HG02610 (cell line): ENCODE results near the gene TMSB10.
A peak's percentile ranks its signal among the peaks of the same experiment; 100 is the strongest.
"Not testable (repeated sequence)": the region's sequence is repeated elsewhere in the genome, so short reads cannot be mapped to it uniquely, and the experiment has no call there.

Experiments used
- ATAC-seq: cut with Tn5 transposase; IDR thresholded peaks from one replicate; pipeline ENCODE4 v1.9.1; 2021; ENCODE audit warnings: mild to moderate bottlenecking, moderate library complexity; ENCODE audit not compliant: unreplicated experiment

TMSB10 gene

GRCh38 chr2:84905181-84906107, at the start of gene TMSB10:
TSS of gene TMSB10 (plus strand) at chr2:84905656.
- ATAC-seq = peak; percentile 66

DNA sequence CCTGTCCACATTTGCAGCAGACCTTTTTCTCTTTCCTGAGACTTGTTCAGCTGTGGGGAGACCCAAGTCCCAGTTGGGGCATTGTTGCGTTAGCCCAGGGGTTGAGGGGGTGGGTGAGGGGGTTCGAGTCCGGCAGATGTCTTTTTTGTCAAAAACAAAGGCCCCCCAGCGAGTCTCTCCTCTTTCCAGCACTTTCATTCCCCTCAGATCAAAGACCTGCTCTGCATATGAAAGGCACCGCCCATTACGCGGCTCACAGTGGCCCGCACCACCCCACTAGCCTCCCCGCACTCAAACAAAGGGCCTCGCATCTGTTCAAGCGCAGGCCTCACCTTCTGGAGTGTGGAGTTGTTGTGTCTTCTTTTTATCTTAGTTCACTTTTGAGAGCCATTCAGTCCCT, 49.7 kb upstream of the TMSB10 start:
- no peak for ATAC-seq

GRCh38 chr2:84856787-84857186, 48.7 kb upstream of the TMSB10 start:
- ATAC-seq = no peak

- no peak for ATAC-seq
Measured at GRCh38 chr2:84857566-84857965, 47.9 kb upstream of the TMSB10 start.

- ATAC-seq = no peak
Measured at GRCh38 chr2:84858123-84858522, 47.3 kb upstream of the TMSB10 start.

DNA sequence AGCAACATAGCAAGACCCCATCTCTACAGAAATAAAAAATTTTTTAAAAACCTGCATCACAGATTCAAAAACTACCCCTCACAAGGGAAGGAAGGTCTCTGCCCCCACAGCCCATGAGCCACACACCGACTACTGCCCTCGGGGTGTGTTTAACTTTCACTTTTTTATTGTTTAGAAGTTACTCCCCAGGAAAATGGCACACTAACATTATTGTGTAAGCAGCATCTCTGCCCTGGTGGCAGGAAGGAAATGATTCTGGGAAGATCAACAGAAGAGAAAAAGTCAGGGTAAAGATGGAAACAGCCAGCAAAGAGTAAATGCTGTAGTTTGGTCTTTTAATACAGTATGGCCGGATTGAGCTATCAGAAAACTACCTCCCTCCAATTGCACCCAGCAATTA, 46.5 kb upstream of the TMSB10 start:
- no peak for ATAC-seq

- ATAC-seq = no peak
Measured at GRCh38 chr2:84861539-84861938, 43.9 kb upstream of the TMSB10 start.

GRCh38 chr2:84862006-84862405, 43.5 kb upstream of the TMSB10 start:
- ATAC-seq = no peak

- peak; percentile 56 for ATAC-seq
Measured at GRCh38 chr2:84865181-84865783, 40.2 kb upstream of the TMSB10 start.

DNA sequence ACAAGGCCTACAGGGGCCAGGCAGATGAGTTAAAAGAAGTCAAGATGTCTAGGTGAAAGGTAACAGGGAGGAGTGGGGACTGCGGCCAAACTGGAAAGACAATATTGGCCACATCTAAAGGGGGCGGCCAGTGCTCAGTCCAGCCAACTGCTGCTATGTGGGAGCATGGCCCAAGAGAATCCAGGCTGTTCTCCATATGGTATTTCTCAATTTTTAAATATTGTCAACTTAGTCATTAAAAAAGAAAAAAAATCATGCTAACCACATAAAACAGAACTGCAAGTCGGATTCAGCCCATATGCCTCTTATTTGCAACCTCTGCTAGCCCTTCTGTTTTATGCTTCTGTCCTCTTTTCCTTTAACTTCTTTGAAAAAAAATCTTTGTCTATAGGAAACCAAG, 39.3 kb upstream of the TMSB10 start:
- no peak for ATAC-seq

- not testable (repeated sequence) for ATAC-seq
Measured at GRCh38 chr2:84868327-84868726, 37.1 kb upstream of the TMSB10 start.

- no peak for ATAC-seq
Measured at GRCh38 chr2:84870306-84870705, 35.1 kb upstream of the TMSB10 start.

- not testable (repeated sequence) for ATAC-seq
Measured at GRCh38 chr2:84872691-84873090, 32.8 kb upstream of the TMSB10 start.

GRCh38 chr2:84873350-84873749, 32.1 kb upstream of the TMSB10 start:
- ATAC-seq = no peak

- no peak for ATAC-seq
Measured at GRCh38 chr2:84874381-84875212, 30.9 kb upstream of the TMSB10 start.

DNA sequence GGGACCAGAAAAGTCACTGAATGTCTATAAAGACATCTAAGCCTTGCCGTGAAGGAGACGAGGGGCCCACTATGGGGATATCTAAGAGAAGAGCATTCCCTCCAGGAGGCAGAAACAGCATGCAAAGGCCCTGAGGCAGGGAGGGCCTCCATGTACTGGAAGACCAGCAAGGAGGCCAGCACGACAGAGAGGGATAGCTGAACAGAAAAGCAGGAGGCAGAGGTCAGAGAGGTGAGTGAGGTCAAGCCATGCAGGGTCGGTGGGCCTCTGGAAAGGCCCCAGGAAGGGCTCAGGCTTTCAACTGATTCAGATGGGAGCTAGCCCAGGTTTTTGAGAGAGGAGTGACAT, 30.3 kb upstream of the TMSB10 start:
- ATAC-seq = no peak

DNA sequence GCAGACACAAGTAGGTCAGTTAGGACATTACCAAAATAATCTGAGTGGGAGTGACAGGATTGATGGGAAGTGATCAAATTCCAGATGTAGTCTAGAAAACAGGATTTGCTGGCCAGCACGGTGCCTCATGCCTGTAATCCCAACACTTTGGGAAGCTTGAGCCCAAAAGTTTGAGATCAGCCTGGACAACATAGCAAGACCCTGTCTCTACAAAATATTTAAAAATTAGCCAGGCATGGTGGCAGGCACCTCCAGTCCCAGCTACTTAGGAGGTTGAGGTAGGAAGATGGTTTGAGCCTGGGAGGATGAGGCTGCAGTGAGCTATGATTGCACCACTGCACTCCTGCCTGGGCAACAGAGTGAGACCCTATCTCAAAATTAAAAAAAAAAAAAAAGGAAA, 29.8 kb upstream of the TMSB10 start:
- ATAC-seq = not testable (repeated sequence)

DNA sequence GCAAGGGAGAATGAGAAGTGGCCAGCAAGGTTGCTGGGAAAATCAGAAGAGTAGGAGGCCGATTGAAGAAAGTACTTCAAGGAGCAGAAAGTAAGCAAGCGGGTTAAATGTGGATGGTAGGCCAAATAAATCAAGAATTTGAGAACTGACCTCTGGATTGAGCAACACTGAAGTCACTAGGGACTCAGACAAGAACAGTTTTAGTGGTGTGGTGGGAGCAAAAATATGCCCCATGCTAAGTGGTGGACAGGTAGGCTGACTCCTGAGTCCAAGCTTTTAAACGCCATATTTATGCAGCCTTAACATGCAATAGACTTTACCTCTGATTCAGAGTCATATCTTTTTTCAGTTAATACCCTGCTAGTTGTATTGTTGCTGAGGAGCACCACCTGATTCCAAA, 29.1 kb upstream of the TMSB10 start:
- no peak for ATAC-seq

DNA sequence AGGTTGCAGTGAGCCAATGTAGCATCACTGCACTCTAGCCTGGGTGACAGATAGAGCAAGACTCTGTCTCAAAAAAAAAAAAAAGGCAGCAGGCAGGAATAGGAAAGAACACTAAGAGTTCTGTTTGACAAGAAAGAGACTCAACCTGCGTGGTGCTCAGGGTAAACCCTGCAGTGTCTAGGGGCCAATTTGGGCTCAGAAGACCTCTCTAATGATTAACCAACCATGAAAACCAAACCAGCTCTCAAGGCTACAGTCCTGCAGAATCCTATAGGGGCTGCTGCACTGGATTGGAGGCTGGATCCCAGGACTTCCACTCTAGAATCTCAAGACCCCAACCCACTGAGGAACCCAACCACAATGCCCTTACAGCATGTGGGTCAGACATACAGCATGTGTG, 27.0 kb upstream of the TMSB10 start:
- ATAC-seq = no peak

GRCh38 chr2:84878896-84879583, 26.4 kb upstream of the TMSB10 start:
- ATAC-seq = no peak
